K562 (cell line): Measurements from ENCODE around the gene SLC25A4. TPM values are rescaled to one million over a fixed set of nuclear protein-coding genes. Genes with fewer than 3 reads are reported as not detected.

Source experiments
- ARID3A ChIP-seq: IDR thresholded peaks from 2 replicates; pipeline ENCODE4 v1.6.1; 2012; ENCODE audit warnings: low read depth, low read length, improper control_type of control experiment, borderline replicate concordance
- BACH1 ChIP-seq: fragments of 200-800 bp; sonication (Bioruptor generic); IDR thresholded peaks from 2 replicates; pipeline ENCODE4 v1.6.1; 2016; ENCODE audit warnings: missing genetic modification characterization, missing compliant biosample characterization
- CCNT2 ChIP-seq: IDR thresholded peaks from 2 replicates; pipeline ENCODE4 v1.6.1; 2011; ENCODE audit warnings: borderline replicate concordance, low read depth, mild to moderate bottlenecking, moderate library complexity, mixed read lengths, low read length; ENCODE audit not compliant: insufficient read length; ENCODE audit errors: extremely low read depth
- CEBPZ ChIP-seq: fragments of 150-350 bp; IDR thresholded peaks from 2 replicates; pipeline ENCODE4 v1.6.1; 2014; ENCODE audit warnings: low read depth, mild to moderate bottlenecking, low read length, borderline replicate concordance
- DMBX1 ChIP-seq: fragments of 250-450 bp; sonication (Bioruptor Pico); IDR thresholded peaks from 2 replicates; pipeline ENCODE4 v1.8.0; 2022; ENCODE audit warnings: inconsistent platforms, mild to moderate bottlenecking, moderate library complexity, borderline replicate concordance
- E4F1 ChIP-seq: fragments of 250-450 bp; sonication (Bioruptor Pico); IDR thresholded peaks from 2 replicates; pipeline ENCODE4 v1.5.0; 2021; ENCODE audit warnings: mild to moderate bottlenecking, borderline replicate concordance
- EGR1 ChIP-seq: fragments of 450-650 bp; conservative IDR thresholded peaks from 2 replicates; pipeline ENCODE4 v1.6.1; 2017; ENCODE audit warnings: mild to moderate bottlenecking
- JUN ChIP-seq, 2 experiments: sonication (generic) in 1 of 2; formaldehyde crosslinking in 1 of 2; IDR thresholded peaks; 2 replicates each; pipeline versions ENCODE4 v1.6.1 to v1.8.0; 2012 to 2022; ENCODE audit warnings: borderline replicate concordance in 2 of 2, mild to moderate bottlenecking in 2 of 2, improper control_type of control experiment in 1 of 2, low read depth in 1 of 2, low read length in 1 of 2, missing genetic modification reagents in 1 of 2
- MAFG ChIP-seq: fragments of 450-650 bp; conservative IDR thresholded peaks from 2 replicates; pipeline ENCODE4 v1.6.1; 2016; ENCODE audit warnings: missing genetic modification characterization, missing compliant biosample characterization
- NFE2L1 ChIP-seq: fragments of 450-650 bp; IDR thresholded peaks from 2 replicates; pipeline ENCODE4 v1.6.1; 2016; ENCODE audit warnings: missing genetic modification characterization, low read depth, mild to moderate bottlenecking, missing compliant biosample characterization, moderate library complexity, borderline replicate concordance
- RAD21 ChIP-seq, 2 experiments: fragments of 250-450 bp in 1 of 2; fragments of 450-650 bp in 1 of 2; sonication (Bioruptor Pico) in 1 of 2; formaldehyde crosslinking in 1 of 2; IDR thresholded peaks in 1 of 2; conservative IDR thresholded peaks in 1 of 2; 2 replicates each; pipeline versions ENCODE4 v1.4.0 to v1.8.0; 2020 to 2022; ENCODE audit warnings: mild to moderate bottlenecking in 2 of 2, moderate library complexity in 1 of 2
- RAD51 ChIP-seq: fragments of 450-650 bp; IDR thresholded peaks from 2 replicates; pipeline ENCODE4 v1.7.1; 2016; ENCODE audit warnings: low read depth, mild to moderate bottlenecking, borderline replicate concordance
- RBM25 ChIP-seq: fragments of 200-400 bp; formaldehyde crosslinking; IDR thresholded peaks from 2 replicates; pipeline ENCODE4 v1.6.1; 2018; ENCODE audit warnings: low read length, low read depth, moderate library complexity; ENCODE audit not compliant: severe bottlenecking
- SMARCE1 ChIP-seq: fragments of 450-650 bp; IDR thresholded peaks from 2 replicates; pipeline ENCODE4 v1.7.1; 2016; ENCODE audit warnings: mild to moderate bottlenecking
- SRF ChIP-seq, 2 experiments: fragments of 250-450, 450-650 bp in 1 of 2; sonication (Bioruptor Pico) in 1 of 2; sonication (generic) in 1 of 2; formaldehyde crosslinking; IDR thresholded peaks; 2 replicates each; pipeline versions ENCODE4 v1.5.0 to v1.5.1; 2020 to 2022; ENCODE audit warnings: mild to moderate bottlenecking in 1 of 2, missing genetic modification reagents in 1 of 2
- ZNF133 ChIP-seq: fragments of 250-450 bp; sonication (Bioruptor Pico); IDR thresholded peaks from 2 replicates; pipeline ENCODE4 v1.4.0; 2020; ENCODE audit warnings: mild to moderate bottlenecking
- ZNF232 ChIP-seq: sonication (generic); formaldehyde crosslinking; IDR thresholded peaks from 2 replicates; pipeline ENCODE4 v1.8.0; 2022; ENCODE audit warnings: mild to moderate bottlenecking, missing genetic modification reagents
- ZNF695 ChIP-seq: fragments of 450-650 bp; formaldehyde crosslinking; IDR thresholded peaks from 2 replicates; pipeline ENCODE4 v1.4.0; 2020; ENCODE audit warnings: mild to moderate bottlenecking, moderate library complexity
- ZNF75A ChIP-seq: fragments of 450-650 bp; formaldehyde crosslinking; IDR thresholded peaks from 2 replicates; pipeline ENCODE4 v1.4.0; 2020; ENCODE audit warnings: mild to moderate bottlenecking
- polyA plus RNA-seq, 8 experiments: library from polyadenylated mRNA; depleted of rRNA in 4 of 8; stranded (reverse) in 5 of 8; unstranded in 3 of 8; fragments of >200 nt; fragmentation: Nextera tagmentation in 2 of 8; fragmentation: Illumina TruSeq in 1 of 8; extraction: Ambion mirVana in 2 of 8; extraction: Trizol in 1 of 8; gene quantifications; 2 replicates each; pipeline versions ENCODE4 v1.2.1 to v1.2.3, GENCODE V29; 2011 to 2014; ENCODE audit warnings: inconsistent platforms in 1 of 8, missing spikeins in 1 of 8
- total RNA-seq, 7 experiments: library from RNA; depleted of rRNA in 6 of 7; stranded (reverse); fragments of >200 nt in 6 of 7; fragmentation: Illumina TruSeq in 2 of 7; extraction: Trizol in 2 of 7; gene quantifications; 2 replicates each; pipeline versions ENCODE4 v1.2.1 to v1.2.3, GENCODE V29; 2011 to 2021; ENCODE audit warnings: low replicate concordance in 1 of 7

The SLC25A4 gene
- total and polyA plus RNA-seq, 9 of the 15 experiments (the other 6 are each of a cell fraction or from before 2014, with no cell fraction given): 8.3 to 28.6 (median 19.5) TPM

- peak; percentile 76 for TF ChIP-seq EGR1
- TF ChIP-seq ZNF232: no peak
- TF ChIP-seq ARID3A: 0 out of 2 replicates have a peak, but pooled peaks have one; percentile 7
- no peak for TF ChIP-seq ZNF695 (CRISPR knock-in tag)
- TF ChIP-seq MAFG: peak; percentile 87
- no peak for TF ChIP-seq E4F1
- no peak for TF ChIP-seq RBM25
- peak; percentile 63; the same call in 1 of the 2 replicates for TF ChIP-seq RAD51
- TF ChIP-seq BACH1 (tag): no peak
- TF ChIP-seq SMARCE1: 0 out of 2 replicates have a peak, but pooled peaks have one; percentile 29
- no peak for TF ChIP-seq ZNF75A (CRISPR knock-in tag)
- no peak for TF ChIP-seq ZNF133 (CRISPR knock-in tag)
- TF ChIP-seq CCNT2: no peak
- TF ChIP-seq JUN (IDR thresholded peaks at IDR 0.05; ENCODE audit: borderline replicate concordance, low read depth, low read length): no peak
- TF ChIP-seq JUN (CRISPR knock-in tag; IDR thresholded peaks at IDR 0.05; ENCODE audit: borderline replicate concordance): no peak
- TF ChIP-seq SRF (CRISPR knock-in tag; IDR thresholded peaks at IDR 0.05): no peak
- TF ChIP-seq DMBX1 (CRISPR knock-in tag): no peak
- TF ChIP-seq RAD21 (CRISPR knock-in tag; conservative IDR thresholded peaks at IDR 0.05 in 1 of 2, IDR thresholded peaks at IDR 0.05 in 1 of 2): no peak
- TF ChIP-seq CEBPZ: no peak
- peak; percentile 66 for TF ChIP-seq NFE2L1 (tag)
Observed at GRCh38 chr4:185119927-185120630, 23.0 kb upstream of the SLC25A4 start (continued).
